ENCODE measurements around the gene ADGRA3.
A peak's percentile ranks its signal among the peaks of the same experiment; 100 is the strongest.

Gene ADGRA3

DNA sequence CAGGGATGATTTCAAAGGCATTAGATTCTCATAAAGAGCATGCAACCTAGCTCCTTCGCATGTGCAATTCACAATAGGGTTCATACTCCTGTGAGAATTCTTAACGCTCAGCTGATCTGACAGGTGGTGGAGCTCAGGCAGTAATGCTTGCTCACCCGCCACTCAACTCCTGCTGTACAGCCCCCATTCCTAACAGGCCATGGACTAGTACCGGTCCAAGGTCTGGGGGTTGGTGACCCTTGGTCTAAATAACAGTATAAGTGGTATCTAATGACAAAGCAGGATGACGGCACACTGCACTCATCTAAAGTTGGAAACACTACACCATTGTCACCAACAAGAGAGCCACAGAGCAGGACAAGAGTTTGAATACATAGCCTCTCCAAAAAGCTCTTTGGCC, 28.5 kb downstream of the ADGRA3 start:
- Histone ChIP-seq H3K27ac (replicated peaks) (no peak overlapping the region), H3K27me3 (ENCODE audit: insufficient read depth, poor library complexity, severe bottlenecking) (no peaks in the 10 kb centered on the region), H3K4me3 (replicated peaks; ENCODE audit: insufficient read depth, low read length) (no peak overlapping the region)
- no peak for DNase-seq (ENCODE audit: low read depth in 1 of 2, low spot score in 1 of 2)
- TF ChIP-seq, protein P1, sequence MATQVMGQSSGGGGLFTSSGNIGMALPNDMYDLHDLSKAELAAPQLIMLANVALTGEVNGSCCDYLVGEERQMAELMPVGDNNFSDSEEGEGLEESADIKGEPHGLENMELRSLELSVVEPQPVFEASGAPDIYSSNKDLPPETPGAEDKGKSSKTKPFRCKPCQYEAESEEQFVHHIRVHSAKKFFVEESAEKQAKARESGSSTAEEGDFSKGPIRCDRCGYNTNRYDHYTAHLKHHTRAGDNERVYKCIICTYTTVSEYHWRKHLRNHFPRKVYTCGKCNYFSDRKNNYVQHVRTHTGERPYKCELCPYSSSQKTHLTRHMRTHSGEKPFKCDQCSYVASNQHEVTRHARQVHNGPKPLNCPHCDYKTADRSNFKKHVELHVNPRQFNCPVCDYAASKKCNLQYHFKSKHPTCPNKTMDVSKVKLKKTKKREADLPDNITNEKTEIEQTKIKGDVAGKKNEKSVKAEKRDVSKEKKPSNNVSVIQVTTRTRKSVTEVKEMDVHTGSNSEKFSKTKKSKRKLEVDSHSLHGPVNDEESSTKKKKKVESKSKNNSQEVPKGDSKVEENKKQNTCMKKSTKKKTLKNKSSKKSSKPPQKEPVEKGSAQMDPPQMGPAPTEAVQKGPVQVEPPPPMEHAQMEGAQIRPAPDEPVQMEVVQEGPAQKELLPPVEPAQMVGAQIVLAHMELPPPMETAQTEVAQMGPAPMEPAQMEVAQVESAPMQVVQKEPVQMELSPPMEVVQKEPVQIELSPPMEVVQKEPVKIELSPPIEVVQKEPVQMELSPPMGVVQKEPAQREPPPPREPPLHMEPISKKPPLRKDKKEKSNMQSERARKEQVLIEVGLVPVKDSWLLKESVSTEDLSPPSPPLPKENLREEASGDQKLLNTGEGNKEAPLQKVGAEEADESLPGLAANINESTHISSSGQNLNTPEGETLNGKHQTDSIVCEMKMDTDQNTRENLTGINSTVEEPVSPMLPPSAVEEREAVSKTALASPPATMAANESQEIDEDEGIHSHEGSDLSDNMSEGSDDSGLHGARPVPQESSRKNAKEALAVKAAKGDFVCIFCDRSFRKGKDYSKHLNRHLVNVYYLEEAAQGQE (IDR thresholded peaks at IDR 0.05; ENCODE audit: insufficient replicate concordance, low read depth), result no peak
- TF ChIP-seq, protein P2, sequence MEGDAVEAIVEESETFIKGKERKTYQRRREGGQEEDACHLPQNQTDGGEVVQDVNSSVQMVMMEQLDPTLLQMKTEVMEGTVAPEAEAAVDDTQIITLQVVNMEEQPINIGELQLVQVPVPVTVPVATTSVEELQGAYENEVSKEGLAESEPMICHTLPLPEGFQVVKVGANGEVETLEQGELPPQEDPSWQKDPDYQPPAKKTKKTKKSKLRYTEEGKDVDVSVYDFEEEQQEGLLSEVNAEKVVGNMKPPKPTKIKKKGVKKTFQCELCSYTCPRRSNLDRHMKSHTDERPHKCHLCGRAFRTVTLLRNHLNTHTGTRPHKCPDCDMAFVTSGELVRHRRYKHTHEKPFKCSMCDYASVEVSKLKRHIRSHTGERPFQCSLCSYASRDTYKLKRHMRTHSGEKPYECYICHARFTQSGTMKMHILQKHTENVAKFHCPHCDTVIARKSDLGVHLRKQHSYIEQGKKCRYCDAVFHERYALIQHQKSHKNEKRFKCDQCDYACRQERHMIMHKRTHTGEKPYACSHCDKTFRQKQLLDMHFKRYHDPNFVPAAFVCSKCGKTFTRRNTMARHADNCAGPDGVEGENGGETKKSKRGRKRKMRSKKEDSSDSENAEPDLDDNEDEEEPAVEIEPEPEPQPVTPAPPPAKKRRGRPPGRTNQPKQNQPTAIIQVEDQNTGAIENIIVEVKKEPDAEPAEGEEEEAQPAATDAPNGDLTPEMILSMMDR (IDR thresholded peaks at IDR 0.05; ENCODE audit: insufficient read depth, low read length), result no peak
- TF ChIP-seq POLR2AphosphoS5 (IDR thresholded peaks at IDR 0.05; ENCODE audit: low read depth) (no peak), SPI1 (IDR thresholded peaks at IDR 0.05; ENCODE audit: borderline replicate concordance, low read depth) (no peak), GABPA (IDR thresholded peaks at IDR 0.05; ENCODE audit: low read depth) (no peak)

DNA sequence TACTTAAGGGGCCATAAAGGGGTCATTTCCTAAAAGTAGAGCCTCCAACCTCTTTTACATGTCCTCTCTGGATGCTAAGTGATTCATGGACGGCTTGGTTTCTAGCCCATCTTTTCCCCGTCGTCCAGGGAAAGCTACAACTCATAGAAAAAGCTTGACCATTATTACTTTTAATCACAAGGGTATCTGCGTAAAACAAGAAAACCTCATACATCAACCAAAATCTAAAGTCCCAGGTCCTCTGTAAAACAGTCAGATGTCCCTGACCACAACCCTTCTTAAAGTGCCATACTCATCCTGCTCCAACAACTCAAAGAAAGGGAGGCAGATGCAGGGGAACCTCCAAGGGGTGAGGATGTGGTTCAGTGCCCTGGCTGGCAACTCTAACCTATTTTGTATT, 29.6 kb downstream of the ADGRA3 start:
- no peak overlapping the region for H3K4me3 ChIP-seq (replicated peaks; ENCODE audit: insufficient read depth, low read length)
- no peak for DNase-seq (ENCODE audit: low read depth in 1 of 2, low spot score in 1 of 2)
- no peak overlapping the region for H3K27ac ChIP-seq (replicated peaks)
- TF ChIP-seq, protein P2 (IDR thresholded peaks at IDR 0.05; ENCODE audit: insufficient read depth, low read length), result no peak
- TF ChIP-seq POLR2AphosphoS5 (IDR thresholded peaks at IDR 0.05; ENCODE audit: low read depth) (no peak), SPI1 (IDR thresholded peaks at IDR 0.05; ENCODE audit: borderline replicate concordance, low read depth) (no peak)
- H3K27me3 ChIP-seq (ENCODE audit: insufficient read depth, poor library complexity, severe bottlenecking), result no peaks in the 10 kb centered on the region

DNA sequence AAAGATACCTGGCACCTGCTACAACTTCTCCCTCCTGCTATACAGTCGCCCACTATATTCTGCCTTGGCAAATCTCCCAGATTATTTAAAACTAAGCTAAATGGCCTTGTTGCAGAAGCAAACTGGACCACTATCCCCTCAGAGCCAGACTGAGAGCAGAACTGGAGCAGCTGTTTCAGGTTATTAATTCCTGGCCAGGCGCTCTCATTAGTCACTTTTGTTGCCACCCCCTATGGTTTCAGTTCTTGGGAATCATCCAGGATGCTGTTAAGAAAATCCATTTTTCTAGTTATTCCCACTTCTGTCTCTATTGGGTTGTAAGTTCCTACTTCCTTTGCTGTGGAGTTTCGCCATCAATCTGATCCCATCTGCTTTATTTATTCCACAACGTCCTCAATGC, 30.1 kb downstream of the ADGRA3 start:
- TF ChIP-seq POLR2AphosphoS5 (IDR thresholded peaks at IDR 0.05; ENCODE audit: low read depth), result no peak
- no peak for TF ChIP-seq SPI1 (IDR thresholded peaks at IDR 0.05; ENCODE audit: borderline replicate concordance, low read depth)
- TF ChIP-seq, protein P1 (IDR thresholded peaks at IDR 0.05; ENCODE audit: insufficient replicate concordance, low read depth), result no peak
- TF ChIP-seq, protein P2 (IDR thresholded peaks at IDR 0.05; ENCODE audit: insufficient read depth, low read length), result no peak
- TF ChIP-seq GABPA (IDR thresholded peaks at IDR 0.05; ENCODE audit: low read depth), result no peak
- Histone ChIP-seq H3K27ac (replicated peaks) (no peak overlapping the region), H3K4me3 (replicated peaks; ENCODE audit: insufficient read depth, low read length) (no peak overlapping the region), H3K27me3 (ENCODE audit: insufficient read depth, poor library complexity, severe bottlenecking) (no peaks in the 10 kb centered on the region)
- DNase-seq (ENCODE audit: low read depth in 1 of 2, low spot score in 1 of 2), result no peak

DNA sequence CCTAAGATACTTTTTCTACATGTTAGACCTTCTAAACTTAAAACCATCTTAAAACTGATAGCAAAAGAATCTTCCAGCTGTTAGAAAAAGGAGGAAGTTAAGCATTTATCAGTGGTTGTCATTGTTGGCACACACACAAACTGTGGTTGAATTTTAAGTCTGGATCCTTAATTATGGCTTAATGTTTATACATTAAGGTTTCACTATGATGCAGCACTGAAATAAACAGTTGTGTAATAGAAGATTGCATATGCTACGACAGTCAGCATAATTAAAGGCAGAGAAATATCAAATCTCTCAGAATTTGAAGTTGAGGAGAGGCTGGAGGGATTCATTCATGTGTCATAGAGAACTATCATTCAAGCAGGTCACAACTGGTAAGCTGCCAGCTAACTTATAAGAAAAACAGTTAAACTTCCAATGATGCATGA, 32.3 kb downstream of the ADGRA3 start:
- peak in 1 of 2 experiments; percentile 24 for DNase-seq (ENCODE audit: low read depth in 1 of 2, low spot score in 1 of 2)
- TF ChIP-seq, protein P2 (IDR thresholded peaks at IDR 0.05; ENCODE audit: insufficient read depth, low read length), result no peak
- TF ChIP-seq, protein P1 (IDR thresholded peaks at IDR 0.05; ENCODE audit: insufficient replicate concordance, low read depth), result no peak
- TF ChIP-seq POLR2AphosphoS5 (IDR thresholded peaks at IDR 0.05; ENCODE audit: low read depth), result no peak; the same call in 1 of the 2 replicates
- Histone ChIP-seq H3K27ac (replicated peaks) (0 out of 2 replicates have a peak overlapping the region, but pooled peaks have one; percentile 26), H3K27me3 (ENCODE audit: insufficient read depth, poor library complexity, severe bottlenecking) (no peaks in the 10 kb centered on the region), H3K4me3 (replicated peaks; ENCODE audit: insufficient read depth, low read length) (no peak overlapping the region)
